IMR-90 (cell line): ENCODE results near the gene MRPS9. TPM values are rescaled to one million over a fixed set of nuclear protein-coding genes. Genes with fewer than 3 reads are reported as not detected.

Source experiments
- ATAC-seq: fragments of 200-7000 bp; cut with Tn5 transposase; 2 replicates; pipeline ENCODE4 v1.9.1; 2020; ENCODE audit warnings: low read depth, mild to moderate bottlenecking, moderate library complexity
- BruUV-seq: library from RNA; stranded (reverse); fragments of 400-500 nt; replicated peaks from 2 replicates; lab custom pipeline; 2021; lab: Mats Ljungman, UMichigan
- CTCF ChIA-PET: fragments of 300-600 bp; formaldehyde crosslinking; extraction: SDS; loops from one replicate; lab custom pipeline; 2021; ENCODE audit warnings: antibody characterized with exemption; lab: Yijun Ruan, JAX
- POLR2A ChIA-PET: fragments of 300-600 bp; sonication (Branson Sonifier 250); formaldehyde crosslinking; loops from one replicate; lab custom pipeline; 2022; ENCODE audit warnings: antibody characterized with exemption; ENCODE audit not compliant: unreplicated experiment; lab: Charles Lee
- DNase-seq: peaks from one replicate; pipeline ENCODE4 v3.0.0; 2013
- H2AFZ ChIP-seq: replicated peaks from 2 replicates; pipeline ENCODE3; 2013; ENCODE audit warnings: low read length, mild to moderate bottlenecking; ENCODE audit not compliant: poor library complexity
- H2AK5ac ChIP-seq: 2 replicates; pipeline ENCODE4 v1.6.1; 2013; ENCODE audit warnings: low read depth, low read length, inconsistent platforms
- H2AK9ac ChIP-seq: replicated peaks from 2 replicates; pipeline ENCODE3; 2013; ENCODE audit warnings: mild to moderate bottlenecking, low read depth, low read length, moderate library complexity; ENCODE audit not compliant: poor library complexity
- H2BK120ac ChIP-seq: 2 replicates; pipeline ENCODE4 v1.6.1; 2013; ENCODE audit warnings: low read depth, low read length, inconsistent platforms
- H2BK15ac ChIP-seq: 3 replicates; pipeline ENCODE4 v1.6.1; 2013; ENCODE audit warnings: low read depth, low read length, inconsistent platforms
- H2BK20ac ChIP-seq: 2 replicates; pipeline ENCODE4 v1.6.1; 2013; ENCODE audit warnings: low read depth, mild to moderate bottlenecking, inconsistent platforms, low read length, moderate library complexity
- H2BK5ac ChIP-seq: 2 replicates; pipeline ENCODE4 v1.6.1; 2013; ENCODE audit warnings: mild to moderate bottlenecking, low read depth, low read length, inconsistent platforms; ENCODE audit not compliant: poor library complexity, severe bottlenecking
- H3K14ac ChIP-seq: replicated peaks from 2 replicates; pipeline ENCODE4 v1.6.1; 2013; ENCODE audit warnings: low read depth, low read length, inconsistent platforms
- H3K18ac ChIP-seq: 2 replicates; pipeline ENCODE4 v1.6.1; 2013; ENCODE audit warnings: low read depth, low read length, control low read depth
- H3K23ac ChIP-seq: 2 replicates; pipeline ENCODE4 v1.6.1; 2013; ENCODE audit warnings: low read depth, low read length, inconsistent platforms
- H3K27ac ChIP-seq: 2 replicates; pipeline ENCODE4 v1.5.1; 2013; ENCODE audit warnings: mild to moderate bottlenecking, control low read depth, low read length; ENCODE audit not compliant: insufficient read depth
- H3K27me3 ChIP-seq: 2 replicates; pipeline ENCODE4 v1.6.1; 2013; ENCODE audit warnings: low read length; ENCODE audit not compliant: control insufficient read depth, insufficient read depth
- H3K36me3 ChIP-seq: 2 replicates; pipeline ENCODE4 v1.6.1; 2013; ENCODE audit warnings: low read length, mixed read lengths; ENCODE audit not compliant: control insufficient read depth, insufficient read depth
- H3K4ac ChIP-seq: 2 replicates; pipeline ENCODE4 v1.6.1; 2013; ENCODE audit warnings: low read depth, low read length, inconsistent platforms
- H3K4me1 ChIP-seq: 2 replicates; pipeline ENCODE4 v1.6.1; 2013; ENCODE audit warnings: low read length, mixed read lengths; ENCODE audit not compliant: control insufficient read depth, insufficient read depth
- H3K4me2 ChIP-seq: 2 replicates; pipeline ENCODE4 v1.6.1; 2013; ENCODE audit warnings: low read depth, mild to moderate bottlenecking, control low read depth, low read length, moderate library complexity
- H3K4me3 ChIP-seq: 2 replicates; pipeline ENCODE4 v1.5.1; 2013; ENCODE audit warnings: low read depth, mild to moderate bottlenecking, control low read depth, low read length, moderate library complexity; ENCODE audit not compliant: insufficient read depth
- H3K56ac ChIP-seq: 2 replicates; pipeline ENCODE4 v1.6.1; 2013; ENCODE audit warnings: low read length, inconsistent platforms; ENCODE audit not compliant: insufficient read depth; ENCODE audit errors: extremely low read depth
- H3K79me1 ChIP-seq, 2 experiments: 2 replicates each; pipeline ENCODE4 v1.6.1; 2013; ENCODE audit warnings: low read length in 2 of 2, inconsistent platforms in 1 of 2, low read depth in 1 of 2
- H3K9ac ChIP-seq: 2 replicates; pipeline ENCODE4 v1.6.1; 2013; ENCODE audit warnings: low read depth, low read length, control low read depth
- H3K9me1 ChIP-seq: 2 replicates; pipeline ENCODE4 v1.6.1; 2013; ENCODE audit warnings: low read length, inconsistent platforms; ENCODE audit not compliant: insufficient read depth
- H3K9me3 ChIP-seq: 2 replicates; pipeline ENCODE4 v1.6.1; 2013; ENCODE audit warnings: low read length; ENCODE audit not compliant: control insufficient read depth, insufficient read depth
- H4K20me1 ChIP-seq: 2 replicates; pipeline ENCODE4 v1.6.1; 2013; ENCODE audit warnings: low read length, inconsistent platforms; ENCODE audit not compliant: insufficient read depth
- H4K5ac ChIP-seq: 2 replicates; pipeline ENCODE4 v1.6.1; 2013; ENCODE audit warnings: mild to moderate bottlenecking, low read depth, low read length, control low read depth
- H4K8ac ChIP-seq, 2 experiments: 2 replicates each; pipeline ENCODE4 v1.6.1; 2013; ENCODE audit warnings: low read depth in 2 of 2, low read length in 2 of 2, control low read depth in 1 of 2, inconsistent platforms in 1 of 2
- H4K91ac ChIP-seq: 2 replicates; pipeline ENCODE4 v1.6.1; 2013; ENCODE audit warnings: low read depth, low read length, inconsistent platforms; ENCODE audit not compliant: insufficient read depth
- CEBPB ChIP-seq: IDR thresholded peaks from 2 replicates; pipeline ENCODE4 v1.6.1; 2012; ENCODE audit warnings: low read depth, low read length, improper control_type of control experiment
- MAFK ChIP-seq: IDR thresholded peaks from 2 replicates; pipeline ENCODE4 v1.6.1; 2012; ENCODE audit warnings: low read depth, low read length, improper control_type of control experiment
- POLR2A ChIP-seq: IDR thresholded peaks from 2 replicates; pipeline ENCODE4 v1.6.1; 2012; ENCODE audit warnings: mild to moderate bottlenecking, low read depth, low read length
- SMC3 ChIP-seq: fragments of 150-350 bp; IDR thresholded peaks from 2 replicates; pipeline ENCODE4 v1.6.1; 2016; ENCODE audit warnings: low read depth, mild to moderate bottlenecking, antibody characterized with exemption, low read length, moderate library complexity
- WGBS, 2 experiments: methylation state at CpG; one replicate each; pipeline versions ENCODE4 v1.1.5 to v1.1.7; 2013; ENCODE audit warnings: missing lambda C conversion rate in 2 of 2; ENCODE audit not compliant: insufficient read length in 1 of 2; ENCODE audit errors: extremely low coverage in 2 of 2; 5-methylcytosine and 5-hydroxymethylcytosine counted together
- dilution Hi-C: fragments of 300-500 bp; cut with HindIII; formaldehyde crosslinking; loops from one replicate; pipeline ENCODE4 v1.14.3; 2018; ENCODE audit warnings: low sequenced_read_pairs; ENCODE audit not compliant: unreplicated experiment
- in situ Hi-C: fragments of 300-500 bp; cut with MboI; formaldehyde crosslinking; loops from 3 replicates; pipeline ENCODE4 v1.14.3; 2019; ENCODE audit warnings: low sequenced_read_pairs, inconsistent platforms, mixed read lengths
- intact Hi-C: fragments of 100-400 bp; cut with micrococcal nuclease; formaldehyde crosslinking; loops from 2 replicates; pipeline ENCODE4 v1.10.0; 2022
- polyA plus RNA-seq, 3 experiments: library from polyadenylated mRNA; depleted of rRNA; stranded (reverse); fragments of >200 nt; gene quantifications; 2 replicates each; pipeline ENCODE4 v1.2.3, GENCODE V29; 2012; ENCODE audit warnings: low replicate concordance in 1 of 3
- total RNA-seq: library from RNA; depleted of rRNA; stranded (reverse); fragments of >200 nt; gene quantifications from 2 replicates; pipeline ENCODE4 v1.2.3, GENCODE V29; 2012
- TF ChIP-seq, protein P1 (sequence below): fragments of 150-350 bp; IDR thresholded peaks from 2 replicates; pipeline ENCODE4 v1.6.1; 2017; ENCODE audit warnings: mild to moderate bottlenecking, antibody characterized with exemption, low read length, low read depth

Gene MRPS9
- total and polyA plus RNA-seq, 2 of the 4 experiments (the other 2 are of a cell fraction): 20.6 to 27.7 TPM

DNA sequence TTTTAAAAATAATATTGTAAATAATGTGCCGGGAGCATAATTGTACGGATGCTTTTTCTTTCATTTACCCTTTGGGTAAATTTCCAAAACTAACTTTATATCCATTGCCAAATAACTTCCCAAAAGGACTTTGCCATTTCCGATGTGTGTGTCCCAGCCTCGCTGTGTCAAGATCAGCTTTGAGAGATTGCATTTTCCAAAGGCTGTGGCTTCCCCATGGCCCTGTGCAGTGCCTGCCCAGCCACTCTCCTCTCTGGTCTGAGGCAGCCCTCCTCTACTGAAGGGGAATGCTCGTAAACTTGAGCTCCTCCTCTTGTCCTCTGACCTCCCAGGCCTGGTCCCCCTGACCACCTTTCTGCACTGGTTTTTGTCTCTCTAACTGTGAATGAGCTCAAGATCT lies 78.5 kb downstream of the MRPS9 start:
- WGBS, 2 experiments: 40% methylated on average over 2 of the region's 5 CpGs; no CpG with 5 or more reads in 1 of the 2 experiments
- Histone ChIP-seq H2BK15ac (no peak overlapping the region), H3K27ac (no peak overlapping the region), H2AK9ac (no peak overlapping the region), H2BK20ac (no peak overlapping the region), H2BK120ac (no peak overlapping the region), H3K4me1 (no peaks in the 10 kb centered on the region), H3K9me3 (no peaks in the 10 kb centered on the region), H3K23ac (no peak overlapping the region), H4K8ac (no peak overlapping the region), H4K91ac (no peak overlapping the region), H3K27me3 (peaks cover 8% of the 10 kb centered on the region; the same call in 1 of the 2 replicates), H3K36me3 (no peaks in the 10 kb centered on the region), H3K9me1 (no peaks in the 10 kb centered on the region), H2BK5ac (no peak overlapping the region), H2AK5ac (no peak overlapping the region), H3K4me3 (no peak overlapping the region), H2AFZ (no peak overlapping the region), H3K56ac (no peak overlapping the region), H3K18ac (no peak overlapping the region), H3K9ac (no peak overlapping the region), H3K4ac (no peak overlapping the region), H3K4me2 (no peak overlapping the region), H3K14ac (no peak overlapping the region), H4K5ac (no peak overlapping the region), H4K20me1 (no peaks in the 10 kb centered on the region), H3K79me1 (no peaks in the 10 kb centered on the region)
- dilution Hi-C loops: no loop called here
- in situ Hi-C loops: no loop called here
- BruUV-seq: no TSS peak
- ChIA-PET CTCF (interaction anchor here (1.1 to 1.7 kb wide), 2 partner anchors 119 to 124 kb away, joined by 3 to 4 read pairs; no protein-coding TSS in a partner anchor), POLR2A (no interaction called here)
- no peak for TF ChIP-seq CEBPB
- TF ChIP-seq, protein P1, sequence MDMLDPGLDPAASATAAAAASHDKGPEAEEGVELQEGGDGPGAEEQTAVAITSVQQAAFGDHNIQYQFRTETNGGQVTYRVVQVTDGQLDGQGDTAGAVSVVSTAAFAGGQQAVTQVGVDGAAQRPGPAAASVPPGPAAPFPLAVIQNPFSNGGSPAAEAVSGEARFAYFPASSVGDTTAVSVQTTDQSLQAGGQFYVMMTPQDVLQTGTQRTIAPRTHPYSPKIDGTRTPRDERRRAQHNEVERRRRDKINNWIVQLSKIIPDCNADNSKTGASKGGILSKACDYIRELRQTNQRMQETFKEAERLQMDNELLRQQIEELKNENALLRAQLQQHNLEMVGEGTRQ: no peak
- no peak for TF ChIP-seq POLR2A
- TF ChIP-seq SMC3: no peak
- TF ChIP-seq MAFK: no peak
- ATAC-seq (no peak), DNase-seq (no peak)
- intact Hi-C loops: no loop called here
